Fibroblast of mammary gland (primary cell): ENCODE data around the gene CSNK1D.
"Not testable (repeated sequence)": the region's sequence is repeated elsewhere in the genome, so short reads cannot be mapped to it uniquely, and the experiment has no call there.

ENCODE experiments used
- DNase-seq: peaks from one replicate; pipeline ENCODE4 v3.0.0-alpha.2; 2010; ENCODE audit warnings: low read depth
- H3K4me3 ChIP-seq: 2 replicates; pipeline ENCODE4 v1.5.1; 2011; ENCODE audit warnings: low read depth, mild to moderate bottlenecking, low read length, moderate library complexity; ENCODE audit not compliant: control insufficient read depth
- TF ChIP-seq, protein P1 (sequence below): conservative IDR thresholded peaks from 2 replicates; pipeline ENCODE4 v1.5.1; 2011; ENCODE audit warnings: low read depth, low read length, inconsistent platforms; ENCODE audit not compliant: control insufficient read depth, insufficient read depth

The CSNK1D gene

DNA sequence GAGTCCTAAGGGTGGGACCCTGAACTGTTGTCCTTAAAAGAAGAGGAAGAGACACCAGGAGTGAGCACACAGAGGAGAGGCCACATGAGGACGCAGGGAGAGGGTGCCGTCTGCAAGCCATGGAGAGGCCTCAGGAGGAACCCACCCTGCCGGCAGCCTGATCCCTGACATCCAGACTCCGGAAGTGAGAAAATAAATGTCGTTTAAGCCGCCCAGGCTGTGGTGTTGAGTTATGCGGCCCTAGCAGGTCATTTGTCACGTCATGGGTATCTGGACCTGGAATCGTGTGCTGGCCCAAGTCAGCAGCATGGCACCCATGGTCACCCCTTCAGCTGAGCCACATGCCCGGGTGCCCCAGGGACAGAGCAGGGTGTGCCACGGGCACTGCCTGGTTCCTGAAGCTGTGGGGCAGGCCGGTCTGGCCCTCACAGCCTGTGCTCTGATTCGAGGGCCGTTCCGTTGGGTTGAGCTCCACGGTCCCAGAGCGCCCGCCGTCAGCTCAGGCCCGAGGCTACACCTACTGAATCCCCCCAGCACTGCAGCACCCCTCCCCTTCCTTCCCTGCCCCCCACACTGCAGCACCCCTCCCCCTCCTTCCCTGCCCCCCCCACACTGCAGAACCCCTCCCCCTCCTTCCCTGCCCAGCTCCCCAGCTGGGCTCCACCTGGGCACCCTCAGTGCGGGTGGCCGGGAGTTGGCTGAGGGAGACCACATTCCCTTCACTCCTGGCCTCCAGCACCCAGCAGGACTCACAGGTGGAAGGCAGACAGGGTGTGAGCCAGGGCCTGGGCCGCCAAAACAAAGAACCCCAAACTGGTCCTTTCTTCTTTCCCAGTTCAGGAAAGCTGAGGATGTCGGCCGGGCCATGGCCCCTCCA is 58.2 kb downstream of the CSNK1D start:
- TF ChIP-seq, protein P1, sequence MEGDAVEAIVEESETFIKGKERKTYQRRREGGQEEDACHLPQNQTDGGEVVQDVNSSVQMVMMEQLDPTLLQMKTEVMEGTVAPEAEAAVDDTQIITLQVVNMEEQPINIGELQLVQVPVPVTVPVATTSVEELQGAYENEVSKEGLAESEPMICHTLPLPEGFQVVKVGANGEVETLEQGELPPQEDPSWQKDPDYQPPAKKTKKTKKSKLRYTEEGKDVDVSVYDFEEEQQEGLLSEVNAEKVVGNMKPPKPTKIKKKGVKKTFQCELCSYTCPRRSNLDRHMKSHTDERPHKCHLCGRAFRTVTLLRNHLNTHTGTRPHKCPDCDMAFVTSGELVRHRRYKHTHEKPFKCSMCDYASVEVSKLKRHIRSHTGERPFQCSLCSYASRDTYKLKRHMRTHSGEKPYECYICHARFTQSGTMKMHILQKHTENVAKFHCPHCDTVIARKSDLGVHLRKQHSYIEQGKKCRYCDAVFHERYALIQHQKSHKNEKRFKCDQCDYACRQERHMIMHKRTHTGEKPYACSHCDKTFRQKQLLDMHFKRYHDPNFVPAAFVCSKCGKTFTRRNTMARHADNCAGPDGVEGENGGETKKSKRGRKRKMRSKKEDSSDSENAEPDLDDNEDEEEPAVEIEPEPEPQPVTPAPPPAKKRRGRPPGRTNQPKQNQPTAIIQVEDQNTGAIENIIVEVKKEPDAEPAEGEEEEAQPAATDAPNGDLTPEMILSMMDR, result no peak
- H3K4me3 ChIP-seq, result no peak overlapping the region
- no peak for DNase-seq

DNA sequence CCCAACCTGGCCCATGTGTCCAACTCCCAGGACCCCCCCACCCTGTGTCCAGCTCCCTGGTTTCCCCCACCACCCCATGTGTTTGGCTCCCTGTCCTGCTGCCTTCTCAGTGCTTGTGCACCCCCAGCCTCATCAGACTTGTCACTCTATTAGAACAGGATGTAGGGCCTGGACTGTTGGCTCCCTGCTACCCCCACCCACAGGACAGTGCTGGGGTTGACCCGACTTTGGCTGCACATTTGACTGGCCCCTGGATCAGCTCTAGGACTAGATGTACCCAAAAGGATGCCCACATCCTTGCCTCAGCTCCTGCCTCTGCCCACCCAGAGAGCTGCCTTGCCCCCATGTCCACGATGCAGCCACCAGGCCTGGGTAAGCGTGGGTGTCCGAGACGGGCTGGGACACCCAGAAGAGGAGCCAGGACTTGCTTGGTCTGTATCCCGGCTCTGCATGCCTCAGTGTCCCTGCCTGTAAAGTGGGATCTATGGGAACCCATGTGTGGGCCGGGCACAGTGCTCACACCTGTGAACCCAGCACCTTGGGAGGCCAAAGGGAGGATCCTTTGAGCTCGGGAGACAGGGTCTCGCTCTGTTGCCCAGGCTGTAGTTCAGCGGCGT is 59.4 kb downstream of the CSNK1D start:
- DNase-seq, result no peak
- TF ChIP-seq, protein P1, result no peak
- no peak overlapping the region for H3K4me3 ChIP-seq

DNA sequence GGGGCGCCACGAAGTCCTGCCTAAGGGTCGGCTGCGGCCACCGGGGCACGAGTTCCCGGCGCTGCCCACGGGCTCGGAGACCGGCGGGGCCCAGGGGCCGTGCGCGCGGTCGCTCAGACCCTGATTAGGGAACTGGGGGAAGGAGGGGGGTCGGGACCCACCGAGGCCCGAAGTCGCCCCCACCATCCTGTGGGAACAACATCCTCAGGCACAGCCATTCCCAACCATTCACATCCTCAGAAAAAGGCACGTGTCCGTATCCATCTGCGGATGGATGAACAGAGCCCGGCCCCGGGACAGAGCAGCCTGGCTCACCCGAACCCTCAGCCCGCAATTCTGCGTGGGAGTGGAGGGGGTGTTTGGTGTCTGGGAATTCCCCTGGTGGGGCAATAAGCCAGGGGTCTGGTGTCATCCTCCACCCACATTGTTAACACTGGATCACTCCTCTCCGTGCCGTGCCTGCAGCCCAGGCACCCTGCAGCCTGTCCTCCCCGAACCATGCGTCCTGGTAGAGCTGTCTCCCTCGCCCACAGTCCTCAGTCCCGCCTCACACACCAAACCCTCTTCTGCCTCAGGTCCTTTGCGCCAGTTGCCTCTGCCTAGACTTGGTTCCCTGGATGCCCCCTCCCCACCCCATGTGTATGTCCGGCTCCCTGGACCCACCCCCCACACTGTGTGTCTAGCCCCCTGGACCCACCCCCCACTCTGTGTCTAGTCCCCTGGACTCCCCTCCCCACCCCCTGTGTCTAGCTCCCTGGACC is 60.1 kb downstream of the CSNK1D start:
- H3K4me3 ChIP-seq, result peak overlapping the region; percentile 43
- TF ChIP-seq, protein P1, result no peak
- DNase-seq, result peak; percentile 92

DNA sequence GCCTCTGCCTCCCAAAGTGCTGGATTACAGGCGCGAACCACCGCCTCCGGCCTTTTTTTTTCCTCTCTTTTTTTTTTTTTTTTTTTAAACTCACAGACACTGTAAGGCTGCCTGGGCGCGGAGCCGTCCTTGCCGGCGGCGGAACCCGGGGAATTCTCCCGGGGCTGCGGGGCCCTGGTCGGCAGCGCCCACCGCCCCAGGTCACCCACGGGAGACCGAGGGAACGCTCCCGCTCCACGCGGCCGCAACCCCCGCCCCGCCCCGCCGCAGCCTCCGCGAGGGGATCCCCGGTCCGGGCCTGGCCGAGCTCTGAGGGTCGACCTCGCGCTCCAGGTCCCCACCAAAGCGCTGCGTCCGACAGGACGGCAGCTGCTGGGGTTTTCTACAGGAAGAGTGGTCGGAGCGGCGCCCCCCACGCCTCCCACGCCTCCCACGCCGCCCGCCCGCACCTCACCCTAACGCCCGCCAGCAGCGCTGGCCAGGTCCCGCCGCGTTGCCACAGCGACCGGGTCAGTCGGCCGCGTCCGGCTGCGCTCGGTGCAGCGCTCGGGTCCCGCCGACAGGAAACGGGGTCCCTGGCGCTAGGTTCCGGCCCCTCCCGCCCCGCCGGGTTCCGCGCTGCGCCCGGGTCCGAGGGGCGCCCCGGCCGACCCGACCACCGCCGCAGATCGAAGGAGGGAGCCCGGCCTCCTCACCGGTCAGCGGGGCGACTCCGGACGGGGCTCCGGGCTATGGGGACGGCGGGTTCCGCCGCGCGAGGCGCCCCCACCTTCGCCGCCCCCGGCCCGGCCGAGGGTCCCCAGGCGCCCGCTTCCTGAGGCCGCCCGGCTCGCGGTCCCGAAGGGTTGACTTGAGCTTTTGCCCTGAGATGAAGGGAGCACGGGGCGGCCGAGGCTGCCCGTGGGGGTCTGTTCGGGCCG is 60.9 kb downstream of the CSNK1D start, which contains the start of gene CCDC57:
TSS of gene CCDC57 (minus strand) at position 512 of the 920 bp plus-strand sequence. CDS start 10,898 bp downstream, outside the sequence.
- TF ChIP-seq, protein P1, result no peak
- peak; percentile 68 for DNase-seq

DNA sequence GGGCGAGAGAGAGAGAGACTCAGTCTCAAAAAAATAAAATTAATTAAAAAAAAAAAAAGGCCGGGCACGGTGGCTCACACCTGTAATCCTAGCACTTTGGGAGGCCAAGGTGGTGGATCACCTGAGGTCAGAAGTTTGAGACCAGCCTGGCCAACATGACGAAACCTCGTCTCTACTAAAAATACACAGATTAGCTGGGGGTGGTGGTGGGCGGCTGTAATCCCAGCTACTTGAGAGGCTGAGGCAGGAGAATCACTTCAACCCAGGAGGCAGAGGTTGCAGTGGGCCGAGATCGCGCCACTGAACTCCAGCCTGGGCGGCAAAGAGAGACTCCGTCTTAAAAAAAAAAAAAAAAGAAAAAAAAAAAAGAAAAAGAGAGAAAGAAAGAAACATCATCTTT is 62.8 kb downstream of the CSNK1D start:
- not testable (repeated sequence) for DNase-seq, H3K4me3 ChIP-seq

More for the DNA sequence above, 60.9 kb downstream of the CSNK1D start, which contains the start of gene CCDC57:
- peak within 1 kb of the TSS; percentile 56 for H3K4me3 ChIP-seq

DNA sequence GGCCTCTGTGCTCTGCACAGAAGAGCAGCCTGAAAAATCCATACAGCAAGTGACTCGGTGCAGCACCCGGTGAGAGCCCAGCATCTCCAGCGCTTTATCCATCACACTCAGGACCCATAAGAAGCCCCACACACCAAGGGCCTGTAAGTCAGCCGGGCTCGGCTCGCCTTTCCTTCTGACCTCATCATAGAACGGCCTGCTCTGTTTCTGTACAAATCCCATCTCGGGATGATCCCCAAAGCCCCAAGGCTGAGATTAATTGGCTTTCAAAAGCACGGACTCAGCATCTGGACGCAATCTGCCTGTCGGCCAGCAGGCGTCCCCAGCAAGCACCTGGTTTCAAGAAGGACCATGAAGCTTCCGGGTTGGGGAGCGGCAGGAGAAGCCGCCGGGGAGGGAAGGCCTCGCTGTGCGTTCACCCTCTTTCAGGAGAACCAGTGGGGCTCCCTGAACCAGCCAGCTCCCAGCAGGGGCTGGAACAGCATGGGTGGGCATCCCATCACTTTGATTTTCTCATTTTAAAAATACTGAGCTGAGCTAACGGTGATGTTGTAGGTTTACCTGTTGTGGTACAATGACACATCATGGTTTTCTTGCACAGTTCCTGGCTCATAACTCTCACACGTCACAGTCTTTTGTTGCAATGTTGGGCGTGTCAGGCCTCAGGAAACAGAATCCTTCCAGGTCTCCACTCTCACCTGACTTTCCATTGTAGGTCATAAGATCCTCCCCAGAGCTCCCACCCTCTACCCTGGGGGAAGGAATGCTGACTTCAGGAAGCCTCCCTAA is 67.6 kb downstream of the CSNK1D start:
- H3K4me3 ChIP-seq, result no peak overlapping the region
- peak; percentile 92 for DNase-seq
- TF ChIP-seq, protein P1, result peak; percentile 82
